H54 (cell line): Measurements from ENCODE around the gene NEU4.
"Not testable (repeated sequence)": the region's sequence is repeated elsewhere in the genome, so short reads cannot be mapped to it uniquely, and the experiment has no call there.

Source experiments
- DNase-seq: peaks from one replicate; pipeline ENCODE4 v3.0.0; 2011; ENCODE audit warnings: low spot score, mixed read lengths; ENCODE audit not compliant: insufficient read length
- FAIRE-seq: peaks from 3 replicates; lab custom pipeline; 2011; peaks lifted over from hg19 to GRCh38; lab: Jason Lieb, UNC
- POLR2A ChIP-seq: IDR thresholded peaks from 2 replicates; pipeline ENCODE4 v1.6.1; 2011; ENCODE audit warnings: low read depth, mild to moderate bottlenecking, low read length

The NEU4 gene

DNA sequence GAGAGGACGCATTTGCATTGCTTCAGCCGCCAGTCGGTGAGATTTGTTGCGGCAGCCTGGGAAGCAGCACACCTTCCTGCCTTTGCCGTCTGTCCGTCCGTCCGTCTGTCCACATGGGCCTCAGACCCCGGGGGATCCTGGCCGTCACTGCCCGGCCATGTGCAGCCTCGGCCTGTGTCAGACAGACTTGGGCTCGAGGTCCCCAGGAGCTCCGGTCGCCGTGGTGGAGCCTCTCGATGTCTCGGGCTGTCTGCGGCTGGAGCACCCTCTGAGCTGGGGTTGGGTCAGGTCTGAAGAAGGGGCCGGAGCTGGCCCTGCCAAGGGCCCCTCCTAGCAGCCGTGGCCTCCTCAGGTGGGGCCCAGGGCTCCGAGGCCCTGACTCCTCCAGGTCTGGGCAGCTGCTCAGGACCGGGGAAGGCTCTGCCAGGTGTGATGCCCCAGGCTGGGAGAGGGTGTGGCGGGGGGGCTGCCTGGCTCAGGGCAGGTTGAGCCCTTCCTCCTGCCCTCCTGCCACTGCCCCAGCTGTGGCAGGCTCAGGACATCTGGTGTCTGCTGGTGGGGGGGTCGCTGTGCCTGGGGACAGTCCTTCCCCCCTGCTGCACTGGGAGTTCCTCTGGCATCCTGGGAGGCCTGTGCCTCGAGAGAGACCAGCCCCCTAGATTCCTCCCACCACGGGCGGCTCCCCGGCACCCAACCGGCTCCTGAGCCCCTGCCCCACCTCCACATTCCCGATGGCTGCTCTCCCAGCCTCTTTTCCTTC, 11.8 kb downstream of the NEU4 start:
- FAIRE-seq (no peak), DNase-seq (no peak)
- no peak for TF ChIP-seq POLR2A

DNA sequence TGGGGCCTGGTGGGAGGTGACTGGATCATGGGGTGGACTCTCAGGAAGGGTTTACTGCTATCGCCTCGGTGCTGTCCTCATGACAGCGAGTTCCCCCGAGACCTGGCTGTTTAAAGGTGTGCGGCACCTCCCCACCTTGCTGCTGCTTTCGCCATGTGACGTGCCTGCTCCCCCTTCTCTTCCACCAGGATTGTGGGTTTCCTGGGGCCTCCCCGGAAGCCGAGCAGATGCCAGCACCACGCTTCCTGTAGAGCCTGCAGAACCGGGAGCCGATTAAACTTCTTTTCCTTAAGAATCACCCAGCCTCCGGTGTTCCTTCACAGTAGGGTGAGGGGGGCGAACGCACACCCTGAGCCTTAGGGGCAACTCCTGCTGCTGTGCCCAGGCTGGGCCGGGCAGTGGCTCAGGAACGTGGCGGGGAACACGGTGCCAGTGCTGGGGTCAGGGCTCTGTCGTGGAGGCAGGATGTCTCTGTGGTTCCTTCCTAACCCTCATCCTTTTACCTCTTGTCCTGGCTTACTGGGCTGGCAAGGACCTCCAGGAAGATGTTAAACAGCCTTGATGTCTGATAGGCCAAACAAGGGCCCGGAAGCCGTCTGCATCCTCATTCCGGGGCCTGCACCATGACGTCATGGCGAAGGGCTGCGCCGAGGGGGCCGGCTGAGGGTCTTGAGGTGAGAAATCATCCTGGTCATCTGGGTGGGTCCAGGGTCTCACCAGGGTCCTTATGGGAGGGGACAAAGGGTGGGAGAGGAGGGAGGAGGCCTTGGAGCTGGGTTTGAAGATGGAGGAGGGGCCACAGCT, 12.7 kb downstream of the NEU4 start:
- DNase-seq, result no peak
- TF ChIP-seq POLR2A, result no peak
- FAIRE-seq, result no peak

DNA sequence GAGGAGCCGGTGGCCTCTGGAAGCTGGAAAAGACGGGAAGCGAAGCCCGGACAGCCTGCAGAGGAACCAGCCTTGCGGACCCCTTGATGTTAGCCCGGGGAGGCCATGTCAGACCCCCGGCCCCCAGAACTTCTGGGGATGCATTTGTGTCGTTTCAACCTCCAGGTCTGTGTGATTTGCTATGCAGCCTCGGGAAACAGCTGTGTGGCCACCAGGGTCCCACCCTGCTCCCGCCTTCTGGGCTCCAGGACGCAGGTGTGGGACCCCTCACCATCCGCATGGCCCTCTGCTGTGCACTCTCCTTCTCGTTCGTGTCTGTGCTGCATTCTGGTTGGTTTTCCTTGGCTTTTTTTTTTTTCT, 13.3 kb downstream of the NEU4 start:
- no peak for TF ChIP-seq POLR2A
- no peak for FAIRE-seq
- DNase-seq, result no peak

DNA sequence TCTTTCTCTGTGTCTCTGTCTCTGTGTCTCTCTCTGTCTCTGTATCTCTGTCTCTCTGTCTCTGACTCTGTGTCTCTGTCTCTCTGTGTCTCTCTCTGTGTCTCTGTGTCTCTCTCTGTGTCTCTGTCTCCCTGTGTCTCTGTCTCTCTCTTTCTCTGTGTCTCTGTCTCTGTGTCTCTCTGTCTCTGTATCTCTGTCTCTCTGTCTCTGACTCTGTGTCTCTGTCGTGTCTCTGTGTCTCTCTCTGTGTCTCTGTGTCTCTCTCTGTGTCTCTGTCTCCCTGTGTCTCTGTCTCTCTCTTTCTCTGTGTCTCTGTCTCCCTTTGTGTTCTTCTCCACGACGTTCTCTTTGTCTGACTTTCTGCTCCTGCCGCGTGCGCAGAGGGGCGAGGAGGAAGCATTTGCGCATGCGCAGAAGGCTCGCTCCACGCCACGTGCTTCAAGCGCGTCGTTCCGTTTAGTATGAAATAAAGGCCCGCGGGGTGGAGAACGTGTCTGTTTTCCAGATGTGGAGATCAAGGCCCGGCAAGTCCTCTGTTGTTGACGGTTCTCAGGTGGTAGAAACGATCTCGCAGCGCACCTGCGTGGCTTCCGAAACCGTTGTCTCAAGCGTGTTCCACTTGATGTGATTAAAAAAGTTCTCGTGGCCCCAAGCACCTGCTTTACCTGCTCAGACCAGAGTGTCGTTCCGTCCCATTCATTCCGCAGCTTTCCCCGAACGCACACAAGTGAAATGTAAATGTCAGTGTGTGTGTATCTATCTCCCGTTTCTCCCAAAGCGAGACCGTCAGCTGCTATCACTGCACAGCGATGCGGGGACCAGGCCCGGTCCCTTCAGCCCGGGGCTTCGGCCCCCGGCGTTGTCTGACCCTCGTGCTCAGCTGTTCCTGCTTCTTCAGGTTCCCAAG, 14.8 kb downstream of the NEU4 start:
- DNase-seq, FAIRE-seq: not testable (repeated sequence)

DNA sequence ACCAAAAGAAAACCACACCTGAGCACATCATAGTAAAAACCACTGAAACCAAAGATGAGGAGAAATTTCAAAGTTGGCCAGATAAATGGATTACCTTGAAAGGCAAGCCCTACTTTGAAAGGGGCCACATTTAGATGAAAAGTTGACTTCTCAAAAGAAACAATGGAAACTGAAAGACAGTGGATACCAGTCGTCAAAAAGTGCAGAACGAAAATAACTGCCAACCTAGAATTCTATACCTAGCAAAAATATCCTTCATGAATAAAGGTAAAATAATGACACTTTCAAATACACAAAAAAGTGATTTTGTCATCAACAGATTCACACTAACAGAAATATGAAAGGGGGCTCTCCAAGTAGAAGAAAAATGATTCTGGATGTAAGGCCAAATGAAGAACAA, 18.4 kb downstream of the NEU4 start:
- FAIRE-seq (no peak), DNase-seq (no peak)
- no peak for TF ChIP-seq POLR2A

DNA sequence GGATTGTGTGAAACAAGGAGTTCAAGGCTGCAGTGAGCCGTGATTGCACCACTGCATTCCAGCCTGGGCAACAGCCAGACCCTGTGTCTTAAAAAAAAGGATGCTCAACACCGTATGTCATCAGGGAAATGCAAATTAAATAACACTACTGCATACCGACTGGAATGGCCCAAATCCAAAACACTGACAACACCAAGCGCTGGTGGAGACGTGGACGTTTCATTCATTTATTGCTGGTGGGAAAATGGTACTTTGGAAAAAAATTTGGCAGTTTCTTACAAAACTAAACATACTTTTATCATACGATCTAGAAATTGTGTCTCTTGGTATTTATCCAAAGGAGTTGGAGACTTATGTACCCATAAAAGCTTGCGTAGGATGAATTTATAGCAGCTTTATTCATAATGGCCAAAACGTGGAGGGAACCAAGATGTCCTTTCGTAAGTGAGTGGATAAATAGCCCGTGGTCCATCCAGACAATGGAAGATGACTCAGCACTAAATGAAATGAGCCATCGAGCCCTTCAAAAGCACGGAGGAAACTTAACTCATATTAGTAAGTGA, 24.2 kb downstream of the NEU4 start:
- no peak for TF ChIP-seq POLR2A
- FAIRE-seq, result no peak
- DNase-seq, result no peak

DNA sequence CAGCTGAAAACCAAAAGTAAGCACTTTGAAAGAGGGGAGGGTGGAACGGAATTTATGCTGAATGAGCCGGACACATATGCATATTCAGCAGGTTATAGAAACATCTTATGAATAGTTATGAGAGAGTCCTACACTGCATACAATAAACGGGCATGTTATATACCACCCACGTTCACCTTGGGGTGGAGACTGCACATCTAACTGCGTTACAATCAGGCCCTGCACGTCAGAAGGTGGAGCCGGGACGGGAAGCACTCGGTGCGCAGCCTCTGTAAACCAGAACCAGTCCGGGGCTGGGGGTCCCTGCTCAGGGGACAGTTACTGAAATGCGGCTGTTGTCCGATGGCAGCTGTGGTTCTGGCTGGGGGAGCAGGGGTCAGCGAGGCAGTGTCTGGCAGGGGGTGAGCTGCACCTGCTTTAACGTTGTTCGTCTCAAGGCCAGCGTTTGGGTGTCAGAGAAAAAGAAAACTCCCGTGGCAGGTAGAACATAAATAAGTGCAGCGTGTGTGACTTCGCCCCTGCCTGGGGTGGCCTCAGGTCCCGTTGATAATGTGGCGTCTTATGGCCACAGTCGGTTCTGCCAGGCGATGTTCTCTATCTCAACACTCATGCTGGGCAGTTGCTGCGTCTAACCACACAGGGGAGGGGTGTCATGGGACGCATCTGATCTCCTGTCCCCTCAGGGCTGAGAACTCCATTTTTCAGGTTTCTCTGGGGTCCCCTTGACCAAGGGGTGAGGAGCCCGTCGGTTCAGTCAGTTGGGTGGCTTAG, 24.9 kb downstream of the NEU4 start:
- not testable (repeated sequence) for FAIRE-seq, DNase-seq

DNA sequence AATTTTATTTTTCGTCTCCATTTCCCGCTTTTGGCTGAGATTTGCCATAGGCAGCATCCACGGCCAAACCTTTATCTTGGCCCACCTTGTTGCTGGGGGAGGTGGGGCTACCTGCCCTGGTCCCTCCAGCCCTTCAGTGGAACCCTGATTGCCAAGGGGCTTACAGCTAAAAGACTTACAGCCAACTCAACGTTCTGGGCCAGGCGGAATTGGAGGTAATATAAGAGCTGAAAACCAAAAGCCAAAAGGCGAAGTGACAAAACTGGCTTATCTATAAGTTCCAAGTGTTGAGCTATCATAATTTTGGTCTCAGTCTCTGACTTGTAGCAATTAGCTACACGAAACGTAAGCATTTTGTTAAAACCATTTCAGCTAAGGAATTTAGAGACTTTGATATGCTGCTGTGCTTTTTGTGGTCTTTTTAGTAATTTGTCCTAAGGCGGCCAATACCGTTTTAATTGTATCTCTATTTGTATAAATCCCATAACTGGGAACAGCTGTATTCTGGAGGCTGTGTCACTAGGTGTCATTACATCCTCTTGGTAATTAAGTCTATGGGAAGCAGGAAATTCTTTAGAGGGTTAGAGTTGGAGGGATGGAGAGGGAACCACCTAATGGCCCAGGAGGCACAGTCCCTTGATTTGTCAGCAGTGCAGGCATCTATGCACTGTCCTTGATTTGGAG, 25.7 kb downstream of the NEU4 start:
- no peak for TF ChIP-seq POLR2A
- no peak for FAIRE-seq
- DNase-seq, result no peak

DNA sequence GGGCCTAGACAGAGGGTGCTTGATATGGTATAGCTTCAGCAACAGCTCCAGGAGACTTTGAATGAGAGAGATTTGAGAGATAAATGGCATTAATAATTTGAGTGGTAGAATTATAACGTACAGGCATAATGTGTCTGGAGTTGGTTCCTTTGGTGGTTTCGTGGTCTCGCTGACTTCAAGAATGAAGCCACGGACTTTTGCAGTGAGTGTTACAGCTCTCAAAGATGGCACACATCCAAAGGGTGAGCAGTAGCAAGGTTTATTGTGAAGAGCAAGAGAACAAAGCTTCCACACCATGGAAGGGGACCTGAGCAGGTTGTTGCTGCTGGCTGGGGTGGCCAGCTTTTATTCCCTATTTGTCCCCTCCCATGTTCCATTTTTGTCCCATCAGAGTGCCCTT, 26.6 kb downstream of the NEU4 start:
- TF ChIP-seq POLR2A, result no peak
- no peak for DNase-seq
- FAIRE-seq, result no peak

DNA sequence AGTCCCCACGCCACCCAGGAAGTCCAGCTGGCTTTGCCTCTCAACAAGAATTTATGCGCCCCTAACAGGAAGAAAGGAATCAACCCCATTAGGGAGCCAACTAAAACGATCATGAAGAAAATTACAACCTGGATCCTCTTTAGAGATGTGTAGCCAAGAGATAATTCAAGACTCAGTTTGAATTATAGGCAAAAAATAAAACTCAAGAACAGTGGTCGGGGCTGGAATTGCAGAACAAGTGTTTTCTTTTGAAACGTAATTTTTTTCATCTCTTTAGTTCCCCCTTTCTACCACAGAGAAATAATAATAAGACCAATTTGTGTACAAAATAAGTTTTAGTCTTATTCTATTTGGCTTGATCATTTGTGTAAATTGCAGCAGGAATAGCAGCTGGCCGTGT, 27.3 kb downstream of the NEU4 start:
- DNase-seq (no peak), FAIRE-seq (no peak)
- TF ChIP-seq POLR2A, result no peak

DNA sequence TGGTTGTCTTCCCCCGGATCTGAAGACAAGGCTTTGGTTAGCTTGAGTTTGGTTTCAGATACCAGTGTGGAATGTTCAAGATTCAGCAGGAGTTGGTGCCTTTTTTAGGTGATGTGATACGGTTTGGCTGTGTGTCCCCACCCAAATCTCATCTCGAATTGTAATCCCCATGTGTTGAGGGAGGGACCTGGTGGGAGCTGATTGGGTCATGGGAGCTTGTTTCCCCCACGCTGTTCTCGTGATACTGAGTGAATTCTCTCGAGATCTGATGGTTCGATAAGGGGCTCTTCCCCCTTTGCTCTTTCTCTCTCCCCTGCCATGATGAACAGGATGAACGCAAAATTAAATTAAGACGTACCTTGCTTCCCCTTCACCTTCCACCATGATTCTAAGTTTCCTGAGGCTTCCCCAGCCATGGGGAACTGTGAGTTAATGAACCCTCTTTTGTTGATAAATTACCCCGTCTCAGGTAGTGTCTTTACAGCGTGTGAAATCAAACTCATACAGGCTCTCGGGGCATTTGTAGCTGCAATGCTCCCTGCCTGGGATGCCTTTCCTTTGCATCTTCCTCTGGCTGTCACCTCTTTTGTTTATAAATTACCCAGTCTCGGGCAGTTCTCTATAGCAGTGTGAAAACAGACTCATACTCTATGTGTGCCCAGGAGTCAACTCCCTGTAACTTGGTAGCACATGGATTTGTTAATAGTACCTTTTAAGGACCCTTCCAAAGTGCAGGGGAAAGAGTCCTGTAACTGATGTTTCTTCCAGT, 28.4 kb downstream of the NEU4 start:
- TF ChIP-seq POLR2A, result no peak
- FAIRE-seq (no peak), DNase-seq (no peak)
